Epithelial cell of prostate (primary cell): Measurements from ENCODE around the gene DOCK8.
"Not testable (repeated sequence)": the region's sequence is repeated elsewhere in the genome, so short reads cannot be mapped to it uniquely, and the experiment has no call there.

Experiments used
- DNase-seq: peaks from one replicate; pipeline ENCODE4 v3.0.0-alpha.2; 2011; ENCODE audit warnings: low read depth, low spot score
- H3K27ac ChIP-seq: fragments of 450-650 bp; 2 replicates; pipeline ENCODE4 v1.5.1; 2017; ENCODE audit warnings: mild to moderate bottlenecking

DOCK8 gene

GRCh38 chr9:398085-398484, 183.4 kb downstream of the DOCK8 start:
- no peak for DNase-seq
- no peak overlapping the region for H3K27ac ChIP-seq

- DNase-seq: no peak
- H3K27ac ChIP-seq: no peak overlapping the region
These were observed 186.6 kb downstream of the DOCK8 start for GRCh38 chr9:401223-401622.

GRCh38 chr9:404234-404633, 189.6 kb downstream of the DOCK8 start:
- no peak for DNase-seq
- H3K27ac ChIP-seq: no peak overlapping the region

GRCh38 chr9:405341-405740, 190.7 kb downstream of the DOCK8 start:
- no peak overlapping the region for H3K27ac ChIP-seq
- DNase-seq: no peak

GRCh38 chr9:406886-407654, 192.4 kb downstream of the DOCK8 start:
- no peak for DNase-seq
- H3K27ac ChIP-seq: no peak overlapping the region

GRCh38 chr9:409655-410054, 195.0 kb downstream of the DOCK8 start:
- not testable (repeated sequence) for H3K27ac ChIP-seq, DNase-seq

GRCh38 chr9:414595-414994, 199.9 kb downstream of the DOCK8 start:
- no peak overlapping the region for H3K27ac ChIP-seq
- no peak for DNase-seq

GRCh38 chr9:419571-420171, 205.0 kb downstream of the DOCK8 start:
- DNase-seq: no peak
- peak overlapping the region; percentile 11 for H3K27ac ChIP-seq

GRCh38 chr9:421896-422295, 207.2 kb downstream of the DOCK8 start:
- H3K27ac ChIP-seq: no peak overlapping the region
- no peak for DNase-seq

- H3K27ac ChIP-seq: no peak overlapping the region
- DNase-seq: no peak
These were observed 211.6 kb downstream of the DOCK8 start for GRCh38 chr9:426264-426663.

- no peak overlapping the region for H3K27ac ChIP-seq
- no peak for DNase-seq
These were observed 212.3 kb downstream of the DOCK8 start for GRCh38 chr9:426976-427375.

GRCh38 chr9:431701-432100, 217.0 kb downstream of the DOCK8 start:
- no peak overlapping the region for H3K27ac ChIP-seq
- no peak for DNase-seq

- H3K27ac ChIP-seq: no peak overlapping the region
- DNase-seq: no peak
These were observed 221.8 kb downstream of the DOCK8 start for GRCh38 chr9:436482-436881.

GRCh38 chr9:437066-437465, 222.4 kb downstream of the DOCK8 start:
- H3K27ac ChIP-seq: peak overlapping the region; percentile 30
- no peak for DNase-seq

- DNase-seq: no peak
- H3K27ac ChIP-seq: peak overlapping the region; percentile 30
These were observed 222.9 kb downstream of the DOCK8 start for GRCh38 chr9:437574-438001.

- H3K27ac ChIP-seq: peak overlapping the region; percentile 30
- no peak for DNase-seq
These were observed 223.4 kb downstream of the DOCK8 start for GRCh38 chr9:438066-438465.

GRCh38 chr9:438961-439768, 224.5 kb downstream of the DOCK8 start:
- DNase-seq: no peak
- H3K27ac ChIP-seq: no peak overlapping the region

- no peak for DNase-seq
These were observed 226.5 kb downstream of the DOCK8 start for GRCh38 chr9:441126-441525.

GRCh38 chr9:444528-444927, 229.9 kb downstream of the DOCK8 start:
- DNase-seq: no peak
- no peak overlapping the region for H3K27ac ChIP-seq

More at GRCh38 chr9:441126-441525, 226.5 kb downstream of the DOCK8 start:
- H3K27ac ChIP-seq: no peak overlapping the region

- no peak for DNase-seq
- no peak overlapping the region for H3K27ac ChIP-seq
These were observed 230.4 kb downstream of the DOCK8 start for GRCh38 chr9:445033-445432.

GRCh38 chr9:446074-446699, 231.5 kb downstream of the DOCK8 start:
- DNase-seq: no peak
- peak overlapping the region; percentile 86 for H3K27ac ChIP-seq
